GM12864 (cell line): ENCODE measurements around the gene NISCH.

ENCODE experiments used
- DNase-seq: peaks from one replicate; pipeline ENCODE4 v3.0.0-alpha.2; 2011; ENCODE audit warnings: low read depth
- H3K4me3 ChIP-seq: 2 replicates; pipeline ENCODE4 v1.5.1; 2011; ENCODE audit warnings: mild to moderate bottlenecking, low read depth, low read length, control low read depth
- CTCF ChIP-seq: IDR thresholded peaks from 2 replicates; pipeline ENCODE4 v1.5.1; 2011; ENCODE audit warnings: low read depth, mild to moderate bottlenecking, moderate library complexity, low read length, control low read depth, inconsistent platforms; ENCODE audit errors: missing control alignments

The NISCH gene

GRCh38 chr3:52521881-52522650 is 66.7 kb downstream of the NISCH start:
- TF ChIP-seq CTCF = no peak
- no peak for DNase-seq
- no peak overlapping the region for H3K4me3 ChIP-seq

- no peak for DNase-seq
- no peak for TF ChIP-seq CTCF
- no peak overlapping the region for H3K4me3 ChIP-seq
These were observed 67.3 kb downstream of the NISCH start for GRCh38 chr3:52522651-52523251.

- DNase-seq = no peak
- TF ChIP-seq CTCF = no peak
- no peak overlapping the region for H3K4me3 ChIP-seq
These were observed 68.2 kb downstream of the NISCH start for GRCh38 chr3:52523386-52524257.

- DNase-seq = no peak
- no peak overlapping the region for H3K4me3 ChIP-seq
- no peak for TF ChIP-seq CTCF
These were observed 68.9 kb downstream of the NISCH start for GRCh38 chr3:52524258-52524751.

GRCh38 chr3:52524752-52525679 is 69.6 kb downstream of the NISCH start:
- no peak for TF ChIP-seq CTCF
- no peak overlapping the region for H3K4me3 ChIP-seq

More at GRCh38 chr3:52524752-52525679, 69.6 kb downstream of the NISCH start:
- DNase-seq = no peak
